HG02571 (cell line): ENCODE data around the gene ZNF559.
"Not testable (repeated sequence)": the region's sequence is repeated elsewhere in the genome, so short reads cannot be mapped to it uniquely, and the experiment has no call there.

ENCODE experiments used
- ATAC-seq: cut with Tn5 transposase; IDR thresholded peaks from one replicate; pipeline ENCODE4 v1.9.1; 2021; ENCODE audit warnings: mild to moderate bottlenecking, moderate library complexity; ENCODE audit not compliant: unreplicated experiment

ZNF559 gene

DNA sequence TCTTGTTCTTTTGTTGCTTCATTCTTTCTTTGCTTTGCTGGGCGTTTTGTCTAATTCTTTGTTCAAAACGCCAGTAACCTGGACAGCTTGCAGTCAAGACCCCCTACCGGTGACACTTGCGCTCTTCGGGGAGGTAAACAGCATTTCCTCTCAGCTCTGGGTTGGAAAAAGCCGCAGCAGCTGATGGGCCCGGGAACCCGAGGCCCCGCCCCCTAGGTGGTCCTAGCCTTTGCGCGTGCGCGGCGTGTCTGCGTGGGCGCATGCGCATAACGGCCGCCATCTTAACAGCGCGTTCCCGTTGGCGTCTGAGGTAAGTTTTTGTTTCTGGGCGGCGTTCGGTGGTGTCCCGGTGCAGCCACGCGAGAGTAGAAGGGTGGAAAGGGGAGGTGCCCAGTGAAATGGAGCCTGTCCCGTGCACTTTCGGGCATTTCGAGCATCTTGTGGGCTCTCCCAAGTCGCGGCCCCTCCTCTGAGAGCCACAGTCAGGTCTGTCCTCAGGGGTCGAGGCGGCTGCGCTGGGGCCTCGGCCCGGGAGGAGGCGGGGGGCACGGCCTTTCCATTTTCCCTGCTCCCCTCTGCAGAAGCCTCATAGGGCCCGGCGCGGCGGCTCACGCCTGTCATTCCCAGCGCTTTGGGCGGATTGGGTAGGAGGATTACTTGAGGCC is at the start of gene ZNF559:
ZNF559 (plus strand) TSS at position 261 of the 665 bp plus-strand sequence. CDS start 14,371 bp downstream, outside the sequence.
- peak; percentile 88 for ATAC-seq

DNA sequence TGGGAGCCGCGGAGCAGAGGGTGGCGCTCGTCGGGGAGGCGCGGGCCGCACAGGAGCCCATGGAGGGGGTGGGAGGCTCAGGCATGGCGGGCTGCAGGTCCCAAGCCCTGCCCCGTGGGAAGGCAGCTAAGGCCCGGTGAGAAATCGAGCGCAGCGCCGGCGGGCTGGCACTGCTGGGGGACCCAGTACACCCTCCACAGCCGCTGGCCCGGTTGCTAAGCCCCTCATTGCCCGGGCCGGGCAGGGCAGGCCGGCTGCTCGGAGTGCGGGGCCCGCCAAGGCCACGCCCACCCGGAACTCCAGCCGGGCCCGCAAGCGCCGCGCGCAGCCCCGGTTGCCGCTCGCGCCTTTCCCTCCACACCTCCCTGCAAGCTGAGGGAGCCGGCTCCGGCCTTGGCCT is 40.5 kb upstream of the ZNF559 start:
- ATAC-seq = not testable (repeated sequence)

DNA sequence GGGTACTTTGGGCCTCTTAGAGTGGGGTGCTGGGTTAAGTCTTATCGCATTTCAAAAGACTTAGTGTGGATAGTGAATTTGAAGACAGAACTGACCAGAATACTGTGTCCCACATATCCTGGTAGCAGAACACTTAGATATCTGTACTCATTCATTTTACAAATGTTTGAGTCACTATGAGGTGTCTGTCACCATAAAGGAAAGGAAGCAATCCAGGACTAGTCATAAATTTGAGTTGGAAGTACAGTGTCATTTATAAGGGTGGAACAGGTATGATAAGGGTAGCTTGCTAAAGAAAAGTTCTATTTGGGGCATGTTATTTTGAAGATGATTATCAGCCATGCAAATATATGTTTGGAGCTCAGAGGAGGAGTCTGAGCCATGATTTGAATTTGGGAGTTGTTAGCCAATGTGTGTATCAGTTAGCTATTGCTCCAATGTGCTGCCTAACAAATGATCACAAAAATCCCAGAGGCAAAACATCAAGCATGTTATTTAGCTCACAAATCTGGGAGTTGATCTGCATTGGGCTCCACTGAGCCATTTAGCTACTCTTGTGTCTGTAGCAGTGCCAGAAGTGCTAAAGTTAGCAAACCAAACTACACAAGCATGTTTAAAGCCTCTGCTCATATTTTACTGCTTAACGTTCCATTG is 34.6 kb upstream of the ZNF559 start:
- ATAC-seq = no peak

DNA sequence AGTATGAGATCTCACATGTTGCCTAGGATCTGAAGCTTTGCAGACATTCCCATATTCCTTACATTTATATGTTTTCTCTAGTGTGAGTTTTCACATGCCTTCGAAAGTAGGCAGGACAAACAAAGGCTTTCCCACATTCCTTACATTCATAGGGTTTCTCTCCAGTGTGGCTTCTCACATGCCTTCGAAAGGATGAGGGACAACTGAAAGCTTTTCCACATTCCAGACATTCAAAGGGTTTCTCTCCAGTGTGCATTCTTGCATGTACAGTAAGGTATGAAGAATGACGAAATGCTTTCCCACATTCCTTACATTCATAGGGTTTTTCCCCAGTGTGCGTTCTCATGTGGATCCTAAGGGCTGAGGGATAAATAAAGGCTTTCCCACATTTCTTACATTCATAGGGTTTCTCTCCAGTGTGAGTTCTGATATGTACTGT is 28.5 kb upstream of the ZNF559 start:
- no peak for ATAC-seq

DNA sequence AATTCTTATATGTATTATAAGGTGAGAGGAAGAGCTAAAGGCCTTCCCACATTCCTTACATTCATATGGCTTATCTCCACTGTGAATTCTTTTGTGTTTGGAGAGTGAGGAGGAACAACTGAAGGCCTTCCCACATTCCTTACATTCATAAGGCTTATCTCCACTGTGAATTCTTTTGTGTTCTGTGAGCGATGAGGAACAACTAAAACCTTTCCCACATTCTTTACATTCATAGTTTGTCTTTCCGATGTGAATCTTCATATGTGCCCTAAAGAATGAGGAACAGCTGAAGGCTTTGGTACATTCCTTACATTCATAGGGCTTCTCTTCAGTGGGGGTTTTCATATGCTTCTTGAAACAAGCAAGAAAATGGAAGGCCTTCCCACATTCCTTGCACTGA is 27.6 kb upstream of the ZNF559 start:
- ATAC-seq = no peak

DNA sequence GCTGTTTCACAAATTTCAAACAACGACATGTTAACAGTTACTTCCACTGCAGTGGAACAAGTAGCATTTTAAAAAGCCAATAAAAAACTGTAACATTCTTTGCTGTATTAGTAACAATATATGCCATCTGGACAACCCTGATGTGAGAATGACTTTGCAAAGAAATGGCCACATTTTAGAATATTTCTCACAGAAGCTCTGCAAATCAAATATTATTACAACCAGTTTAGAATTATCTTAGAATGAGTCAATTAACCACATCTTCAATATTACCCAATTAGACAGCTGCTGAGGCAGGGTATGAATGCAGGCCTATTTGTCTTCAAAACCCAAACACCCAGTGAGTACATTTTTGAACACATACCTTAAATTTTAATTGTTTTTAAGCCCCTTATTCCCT is 17.5 kb upstream of the ZNF559 start:
- no peak for ATAC-seq

DNA sequence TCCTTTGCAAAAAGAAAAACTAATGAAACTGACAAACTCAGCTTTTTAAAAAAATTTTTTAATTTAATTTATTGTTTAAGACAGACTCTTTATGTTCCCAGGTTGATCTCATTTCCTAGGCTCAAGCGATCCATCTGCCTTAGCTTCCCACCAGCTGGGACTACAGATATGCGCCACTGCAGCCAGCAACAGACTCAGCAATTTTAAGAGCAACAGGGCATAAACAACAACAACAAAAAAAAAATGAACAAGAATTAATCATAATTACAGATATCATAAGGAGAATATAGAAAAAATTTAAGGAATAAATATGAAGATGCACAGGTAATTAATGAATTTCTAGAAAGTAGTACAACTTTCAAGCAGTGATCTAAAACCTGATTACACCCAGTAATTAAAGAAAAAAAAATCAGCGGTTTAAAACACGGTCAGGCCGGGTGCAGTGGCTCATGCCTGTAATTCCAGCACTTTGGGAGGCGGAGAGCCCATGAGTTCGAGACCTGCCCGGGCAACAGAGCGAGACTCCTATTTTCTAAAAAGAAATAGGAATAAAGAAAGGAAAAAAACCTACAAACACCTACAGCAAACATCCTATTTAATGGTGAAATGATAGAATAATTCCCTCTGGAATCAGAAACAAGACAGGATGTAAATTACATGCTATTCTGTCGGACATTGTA is 15.7 kb upstream of the ZNF559 start:
- no peak for ATAC-seq

DNA sequence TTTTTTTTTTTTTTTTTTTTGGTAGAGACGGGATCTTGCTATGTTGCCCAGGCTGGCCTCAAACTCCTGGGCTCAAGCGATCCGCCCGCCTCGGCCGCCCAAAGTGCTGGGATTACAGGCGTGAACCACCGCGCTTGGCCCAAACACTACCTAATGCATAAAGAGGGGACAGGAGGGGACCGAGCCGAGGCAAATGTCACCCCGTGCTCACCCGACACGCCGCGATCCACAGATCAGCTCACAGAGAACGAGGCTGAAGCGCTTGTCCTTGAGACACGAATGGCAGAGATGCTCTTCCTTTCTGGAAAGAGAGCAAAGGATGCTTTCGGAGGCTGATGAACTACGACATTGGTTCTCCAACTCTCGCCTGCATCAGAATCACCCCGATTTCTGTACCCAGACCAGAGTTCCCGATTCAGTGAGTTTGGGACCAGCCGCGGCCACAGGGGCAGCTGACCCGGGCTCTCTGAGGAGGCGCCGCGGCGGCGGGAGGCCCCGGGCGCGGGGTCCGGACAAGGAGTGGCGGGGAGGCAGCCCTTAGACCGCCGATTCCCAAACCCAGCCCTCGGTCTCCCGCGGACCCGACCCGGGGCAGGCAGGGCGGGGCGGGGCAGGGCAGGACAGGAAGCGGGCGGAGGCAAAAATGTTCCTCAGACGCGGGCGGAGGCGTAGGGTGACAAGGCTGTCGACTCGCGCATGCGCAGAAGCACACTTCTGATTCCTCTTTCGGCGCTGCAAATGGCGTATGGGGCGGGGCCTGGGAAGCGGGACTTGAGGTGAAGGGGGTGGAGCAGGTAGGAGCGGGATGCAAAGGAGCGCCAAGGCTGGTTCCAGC is 14.6 kb upstream of the ZNF559 start, which contains the start of gene ZNF699:
ZNF699 (minus strand) TSS at position 700 of the 835 bp plus-strand sequence. CDS start 4,719 bp downstream, outside the sequence.
- peak; percentile 88 for ATAC-seq

DNA sequence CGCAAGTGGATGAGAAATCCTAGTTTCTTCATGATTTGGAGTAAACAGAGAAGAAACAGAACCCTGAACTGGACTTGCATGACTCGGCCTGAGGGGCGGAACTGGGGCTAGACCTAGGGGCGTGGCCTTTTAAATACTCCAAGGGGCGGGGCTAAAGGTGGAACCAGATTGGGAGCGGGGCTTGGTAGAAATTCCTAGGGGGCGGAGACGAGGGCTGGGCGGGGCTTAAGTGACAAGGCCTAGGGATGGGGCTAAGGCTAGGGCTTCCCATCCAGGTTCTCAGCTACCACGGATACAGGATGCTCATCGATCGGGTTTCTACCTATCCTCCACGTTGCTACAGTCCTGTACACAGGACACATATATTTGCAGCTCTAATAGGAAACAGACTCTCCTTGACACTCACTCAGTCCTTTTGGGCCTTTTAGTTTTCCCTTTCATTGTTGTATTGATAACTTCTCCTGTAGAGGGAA is 14.0 kb upstream of the ZNF559 start:
- ATAC-seq = peak; percentile 50

DNA sequence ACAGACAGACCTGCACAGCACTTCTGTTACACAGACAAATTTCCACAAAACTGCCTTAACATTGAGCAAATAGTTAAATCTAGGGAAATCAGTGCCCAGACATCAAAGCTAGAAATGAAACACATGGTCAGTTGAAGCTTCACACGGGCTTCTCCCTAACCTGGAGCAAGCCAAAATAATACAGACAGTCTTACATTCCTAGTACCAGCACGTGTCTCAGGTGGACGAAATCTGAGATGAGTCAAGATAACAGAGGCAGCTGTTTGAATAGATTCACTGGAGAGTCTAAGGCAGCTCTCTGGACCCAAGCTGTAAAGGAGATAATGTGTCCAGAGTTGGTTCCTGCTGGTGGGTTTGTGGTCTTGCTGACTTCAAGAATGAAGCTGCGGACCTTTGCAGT is 10.2 kb upstream of the ZNF559 start:
- no peak for ATAC-seq

DNA sequence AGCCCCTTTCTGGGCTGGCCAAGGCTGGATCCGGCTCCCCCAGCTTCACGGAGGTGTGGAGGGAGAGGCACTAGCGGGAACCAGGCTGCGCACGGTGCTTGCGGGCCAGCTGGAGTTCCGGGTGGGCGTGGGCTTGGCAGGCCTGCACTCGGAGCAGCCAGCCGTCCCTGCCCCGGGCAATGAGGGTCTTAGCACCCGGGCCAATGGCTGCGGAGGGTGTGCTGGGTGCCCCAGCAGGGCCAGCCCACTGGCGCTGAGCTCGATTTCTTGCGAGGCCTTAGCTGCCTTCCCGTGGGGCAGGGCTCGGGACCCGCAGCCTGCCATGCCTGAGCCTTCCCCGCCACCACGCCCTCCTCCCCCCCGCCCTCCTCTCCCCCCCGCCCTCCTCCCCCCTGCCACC is 2.6 kb upstream of the ZNF559 start:
- ATAC-seq = no peak

DNA sequence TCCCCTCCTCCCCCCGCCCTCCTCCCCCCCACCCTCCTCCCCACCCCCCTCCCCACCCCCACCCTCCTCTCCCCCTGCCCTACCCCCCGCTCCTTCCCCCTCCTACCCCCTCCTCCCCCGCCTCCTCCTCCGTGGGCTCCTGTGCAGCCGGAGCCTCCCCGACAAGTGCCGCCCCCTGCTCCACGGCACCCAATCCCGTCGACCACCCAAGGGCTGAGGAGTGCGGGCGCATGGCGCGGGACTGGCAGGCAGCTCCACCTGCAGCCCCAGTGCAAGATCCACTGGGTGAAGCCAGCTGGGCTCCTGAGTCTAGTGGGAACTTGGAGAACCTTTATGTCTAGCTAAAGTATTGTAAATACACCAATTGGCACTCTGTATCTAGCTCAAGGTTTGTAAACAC is 2.2 kb upstream of the ZNF559 start:
- ATAC-seq = not testable (repeated sequence)

DNA sequence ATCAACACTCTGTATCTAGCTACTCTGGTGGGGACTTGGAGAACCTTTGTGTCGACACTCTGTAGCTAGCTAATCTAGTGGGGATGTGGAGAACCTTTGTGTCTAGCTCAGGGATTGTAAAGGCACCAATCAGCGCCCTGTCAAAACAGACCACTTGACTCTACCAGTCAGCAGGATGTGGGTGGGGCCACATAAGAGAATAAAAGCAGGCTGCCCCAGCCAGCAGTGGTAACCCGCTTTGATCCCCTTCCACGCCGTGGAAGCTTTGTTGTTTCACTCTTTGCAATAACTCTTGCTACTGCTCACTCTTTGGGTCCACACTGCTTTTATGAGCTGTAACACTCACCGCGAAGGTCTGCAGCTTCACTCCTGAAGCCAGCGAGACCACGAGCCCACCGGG is 1.8 kb upstream of the ZNF559 start:
- ATAC-seq = not testable (repeated sequence)

DNA sequence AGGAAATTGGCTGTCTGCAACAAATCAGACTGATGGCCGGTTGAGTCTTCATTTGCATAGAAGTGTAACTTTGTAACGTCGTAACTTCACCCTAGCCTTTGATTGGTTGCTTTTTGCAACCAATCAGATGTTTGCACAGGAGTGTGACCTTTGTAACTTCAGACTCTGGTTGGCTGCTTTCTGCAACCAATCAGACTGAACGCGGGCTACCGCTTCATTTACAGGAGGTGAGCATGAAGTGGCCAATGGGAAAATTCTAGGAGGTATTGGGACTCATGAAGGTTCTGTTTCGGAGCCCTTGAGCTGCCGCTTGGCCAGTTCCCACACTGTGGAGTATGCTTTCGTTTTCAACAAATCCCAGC is 441 bp upstream of the ZNF559 start:
- peak; percentile 17 for ATAC-seq

DNA sequence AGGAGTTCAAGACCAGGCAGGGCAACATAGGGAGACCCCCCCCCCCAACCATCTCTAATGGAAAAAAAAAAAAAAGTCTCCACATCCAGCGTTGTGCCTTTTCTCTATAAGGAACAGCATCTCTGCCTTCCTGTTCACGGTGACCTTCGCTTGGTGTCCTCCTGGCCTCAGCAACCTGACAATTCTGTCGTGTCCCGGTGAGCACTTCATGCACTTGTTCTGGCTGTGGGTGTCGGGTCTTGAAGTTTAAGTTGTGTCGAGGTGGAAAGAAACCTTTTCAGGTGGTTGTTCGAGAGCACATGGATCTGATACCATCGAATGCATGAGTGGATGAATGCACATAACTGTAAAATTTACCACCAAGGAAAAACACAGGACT is 594 bp downstream of the ZNF559 start:
- ATAC-seq = no peak

DNA sequence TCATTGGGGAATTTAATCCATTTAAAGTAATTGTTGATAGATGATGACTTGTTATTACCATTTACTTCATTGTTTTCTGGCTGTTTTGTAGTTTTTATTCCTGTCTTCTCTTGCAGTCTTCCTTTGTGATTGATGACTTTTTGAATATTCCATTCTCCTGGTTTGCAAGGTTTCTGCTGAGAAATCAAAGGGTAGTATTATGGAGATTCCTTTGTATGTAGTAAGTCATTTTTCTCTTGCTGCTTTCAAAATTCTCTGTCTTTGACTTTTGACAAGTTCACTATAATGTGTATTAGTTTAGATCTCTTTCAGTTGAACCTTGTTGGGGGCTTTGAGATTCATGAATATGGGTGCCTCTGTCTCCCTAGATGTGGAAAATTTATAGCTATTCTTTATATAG is 6.0 kb downstream of the ZNF559 start:
- no peak for ATAC-seq

DNA sequence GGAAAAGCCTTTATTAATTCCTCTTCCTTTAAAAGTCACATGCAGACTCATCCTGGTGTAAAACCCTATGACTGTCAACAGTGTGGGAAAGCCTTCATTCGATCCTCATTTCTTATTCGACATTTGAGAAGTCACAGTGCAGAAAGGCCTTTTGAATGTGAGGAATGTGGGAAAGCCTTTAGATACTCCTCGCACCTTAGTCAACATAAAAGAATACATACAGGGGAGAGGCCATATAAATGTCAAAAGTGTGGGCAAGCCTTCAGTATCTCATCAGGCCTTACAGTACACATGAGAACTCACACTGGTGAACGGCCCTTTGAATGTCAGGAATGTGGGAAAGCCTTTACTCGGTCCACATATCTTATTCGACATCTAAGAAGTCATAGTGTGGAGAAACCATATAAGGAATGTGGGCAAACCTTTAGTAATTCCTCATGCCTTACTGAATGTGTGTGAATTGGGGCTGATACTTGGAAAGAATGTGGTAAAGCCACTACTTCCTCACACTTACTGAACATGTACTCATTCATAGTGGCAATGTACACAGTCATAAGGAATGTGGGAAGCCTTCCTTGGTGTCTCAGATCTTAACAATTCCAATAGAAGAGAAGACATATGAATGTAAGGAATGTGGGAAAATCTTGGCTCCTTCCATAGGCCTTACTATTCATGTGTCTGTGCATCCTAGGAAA is 18.8 kb downstream of the ZNF559 start:
- ATAC-seq = no peak

DNA sequence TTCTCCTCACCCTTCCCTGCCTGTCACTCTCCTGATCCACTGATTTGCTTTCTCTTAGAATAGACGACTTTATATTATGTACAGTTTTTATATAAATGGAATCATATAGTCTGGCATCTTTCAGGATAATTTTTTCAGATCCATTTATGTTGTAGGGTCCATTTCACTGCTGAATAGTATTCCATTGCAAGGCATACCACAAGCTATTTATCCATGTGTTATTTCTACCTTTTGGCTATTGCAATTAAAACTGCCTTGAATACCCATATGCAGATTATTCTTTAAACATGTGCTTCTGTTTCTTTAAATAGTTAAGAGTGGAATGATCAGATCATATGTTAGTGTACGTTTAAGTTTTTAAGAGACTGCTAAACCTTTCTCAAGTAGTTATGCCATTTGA is 21.0 kb downstream of the ZNF559 start:
- no peak for ATAC-seq

DNA sequence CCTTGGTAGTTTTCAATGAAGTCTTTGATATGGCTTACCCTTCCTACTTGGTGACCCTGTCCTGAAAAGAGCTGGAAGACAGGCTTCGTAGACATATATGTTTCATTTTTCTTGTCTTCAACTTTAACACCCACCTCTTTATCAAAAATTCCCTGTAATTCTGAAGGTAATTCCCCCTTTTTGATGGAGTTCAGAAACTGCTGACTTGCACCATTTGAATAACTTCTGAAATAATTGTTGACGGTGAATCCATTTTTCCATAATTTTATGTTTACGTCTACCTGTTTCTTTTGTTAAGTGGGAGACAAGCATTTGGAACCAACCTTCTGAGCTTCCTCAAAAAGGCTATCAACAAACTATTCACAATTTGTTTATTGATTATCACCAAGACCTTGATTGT is 24.3 kb downstream of the ZNF559 start:
- no peak for ATAC-seq

DNA sequence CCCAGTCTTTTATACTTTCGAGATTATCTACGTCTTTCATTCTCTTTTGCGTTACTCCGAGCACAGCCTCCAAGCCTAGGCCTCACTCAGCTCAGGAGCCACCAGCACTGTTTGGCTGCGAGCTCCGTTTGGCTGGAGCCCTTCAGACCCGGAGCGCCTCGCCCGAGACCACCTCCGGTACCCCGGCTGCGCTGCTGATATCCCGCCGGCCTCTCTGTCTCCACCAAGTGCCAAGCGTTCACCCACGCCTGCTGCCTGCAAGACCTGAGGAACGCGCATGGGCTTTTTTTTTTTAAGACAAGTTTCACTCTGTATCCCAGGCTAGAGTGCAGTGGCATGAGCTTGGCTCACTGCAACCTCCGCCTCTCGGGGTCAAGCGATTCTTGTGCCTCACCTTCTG is 24.7 kb downstream of the ZNF559 start:
- no peak for ATAC-seq
